K562 (cell line): ENCODE measurements around the gene VSIG10L. TPM values are rescaled to one million over a fixed set of nuclear protein-coding genes. Genes with fewer than 3 reads are reported as not detected.

Experiments
- BHLHE40 ChIP-seq: IDR thresholded peaks from 2 replicates; pipeline ENCODE4 v1.6.1; 2011; ENCODE audit warnings: low read length, improper control_type of control experiment
- CTBP1 ChIP-seq: fragments of 450-650 bp; IDR thresholded peaks from 2 replicates; pipeline ENCODE4 v1.6.1; 2016; ENCODE audit warnings: borderline replicate concordance
- EHMT2 ChIP-seq: fragments of 450-650 bp; IDR thresholded peaks from 2 replicates; pipeline ENCODE4 v1.6.1; 2018; ENCODE audit warnings: antibody characterized with exemption
- MTF1 ChIP-seq: fragments of 250-450 bp; sonication (Bioruptor Pico); IDR thresholded peaks from 2 replicates; pipeline ENCODE4 v1.9.0; 2021; ENCODE audit warnings: moderate library complexity, mild to moderate bottlenecking, inconsistent platforms, borderline replicate concordance
- PTTG1 ChIP-seq: fragments of 450-650 bp; IDR thresholded peaks from 2 replicates; pipeline ENCODE4 v1.6.1; 2016; ENCODE audit warnings: low read depth, mild to moderate bottlenecking, missing genetic modification characterization, missing compliant biosample characterization
- TRIM24 ChIP-seq, 2 experiments: fragments of 450-650 bp; IDR thresholded peaks; 2 replicates each; pipeline ENCODE4 v1.6.1; 2016
- YY1 ChIP-seq, 3 experiments: IDR thresholded peaks; 2 replicates each; pipeline ENCODE4 v1.6.1; 2011; ENCODE audit warnings: low read length in 2 of 3, mild to moderate bottlenecking in 2 of 3, moderate library complexity in 2 of 3, borderline replicate concordance in 1 of 3, control low read depth in 1 of 3, low read depth in 1 of 3; ENCODE audit not compliant: insufficient read depth in 3 of 3, insufficient replicate concordance in 2 of 3, control insufficient read depth in 1 of 3, insufficient read length in 1 of 3; ENCODE audit errors: extremely low read depth in 1 of 3
- ZNF384 ChIP-seq: IDR thresholded peaks from 2 replicates; pipeline ENCODE4 v1.6.1; 2012; ENCODE audit warnings: low read depth, low read length, improper control_type of control experiment
- polyA plus RNA-seq, 8 experiments: library from polyadenylated mRNA; depleted of rRNA in 4 of 8; stranded (reverse) in 5 of 8; unstranded in 3 of 8; fragments of >200 nt; fragmentation: Nextera tagmentation in 2 of 8; fragmentation: Illumina TruSeq in 1 of 8; extraction: Ambion mirVana in 2 of 8; extraction: Trizol in 1 of 8; gene quantifications; 2 replicates each; pipeline versions ENCODE4 v1.2.1 to v1.2.3, GENCODE V29; 2011 to 2014; ENCODE audit warnings: inconsistent platforms in 1 of 8, missing spikeins in 1 of 8
- total RNA-seq, 7 experiments: library from RNA; depleted of rRNA in 6 of 7; stranded (reverse); fragments of >200 nt in 6 of 7; fragmentation: Illumina TruSeq in 2 of 7; extraction: Trizol in 2 of 7; gene quantifications; 2 replicates each; pipeline versions ENCODE4 v1.2.1 to v1.2.3, GENCODE V29; 2011 to 2021; ENCODE audit warnings: low replicate concordance in 1 of 7
- TF ChIP-seq, protein P1 (sequence below), 2 experiments: fragments of 450-650 bp; IDR thresholded peaks; 2 replicates each; pipeline ENCODE4 v1.6.1; 2016; ENCODE audit warnings: mild to moderate bottlenecking in 2 of 2, borderline replicate concordance in 1 of 2, low read depth in 1 of 2, moderate library complexity in 1 of 2
- TF ChIP-seq, protein P2 (sequence below): sonication (generic); formaldehyde crosslinking; IDR thresholded peaks from 2 replicates; pipeline ENCODE4 v1.9.0; 2022; ENCODE audit warnings: mild to moderate bottlenecking, missing genetic modification reagents
- TF ChIP-seq, protein P3 (sequence below): fragments of 450-650 bp; formaldehyde crosslinking; conservative IDR thresholded peaks from 2 replicates; pipeline ENCODE4 v1.4.0; 2022; ENCODE audit warnings: mild to moderate bottlenecking, missing genetic modification characterization
- TF ChIP-seq, protein P4 (sequence below), 2 experiments: IDR thresholded peaks; 2 replicates each; pipeline ENCODE4 v1.6.1; 2011; ENCODE audit warnings: borderline replicate concordance in 1 of 2, control low read depth in 1 of 2, low read depth in 1 of 2, low read length in 1 of 2, mild to moderate bottlenecking in 1 of 2, mixed read lengths in 1 of 2, moderate library complexity in 1 of 2; ENCODE audit not compliant: insufficient read depth in 1 of 2, insufficient read length in 1 of 2, poor library complexity in 1 of 2, severe bottlenecking in 1 of 2; ENCODE audit errors: extremely low read depth in 1 of 2
- TF ChIP-seq, protein P5 (sequence below): sonication (generic); formaldehyde crosslinking; IDR thresholded peaks from 2 replicates; pipeline ENCODE4 v1.5.0; 2020; ENCODE audit warnings: missing genetic modification reagents

VSIG10L gene
- total and polyA plus RNA-seq, 9 of the 15 experiments (the other 6 are each of a cell fraction or from before 2014, with no cell fraction given): 1.1 to 7.6 (median 2.2) TPM

DNA sequence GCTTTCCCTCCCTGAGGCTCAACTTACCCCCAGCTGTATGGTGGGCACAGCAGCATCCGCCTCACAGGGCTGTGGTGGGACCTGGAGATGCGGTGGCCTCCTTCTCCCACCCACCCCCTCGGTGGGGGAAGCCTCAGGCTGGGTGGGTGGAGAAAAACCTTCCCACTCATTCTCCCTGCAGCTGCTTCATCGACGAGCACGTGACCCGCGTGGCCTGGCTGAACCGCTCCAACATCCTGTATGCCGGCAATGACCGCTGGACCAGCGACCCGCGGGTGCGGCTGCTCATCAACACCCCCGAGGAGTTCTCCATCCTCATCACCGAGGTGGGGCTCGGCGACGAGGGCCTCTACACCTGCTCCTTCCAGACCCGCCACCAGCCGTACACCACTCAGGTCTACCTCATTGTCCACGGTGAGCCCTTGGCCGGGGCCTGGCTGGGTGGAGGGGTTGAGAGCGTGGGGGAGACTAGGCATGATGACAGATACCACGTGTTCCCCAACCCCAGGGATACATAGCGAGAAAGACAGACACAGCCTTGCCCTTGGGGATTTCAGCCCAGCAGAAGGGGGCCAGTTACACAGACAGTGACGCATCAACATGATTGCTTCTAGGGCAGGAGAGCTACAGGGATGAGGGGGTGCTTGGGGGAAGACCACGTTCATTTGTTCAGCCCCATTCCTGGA, 18.3 kb downstream of the VSIG10L start (continued):
- TF ChIP-seq, protein P1, sequence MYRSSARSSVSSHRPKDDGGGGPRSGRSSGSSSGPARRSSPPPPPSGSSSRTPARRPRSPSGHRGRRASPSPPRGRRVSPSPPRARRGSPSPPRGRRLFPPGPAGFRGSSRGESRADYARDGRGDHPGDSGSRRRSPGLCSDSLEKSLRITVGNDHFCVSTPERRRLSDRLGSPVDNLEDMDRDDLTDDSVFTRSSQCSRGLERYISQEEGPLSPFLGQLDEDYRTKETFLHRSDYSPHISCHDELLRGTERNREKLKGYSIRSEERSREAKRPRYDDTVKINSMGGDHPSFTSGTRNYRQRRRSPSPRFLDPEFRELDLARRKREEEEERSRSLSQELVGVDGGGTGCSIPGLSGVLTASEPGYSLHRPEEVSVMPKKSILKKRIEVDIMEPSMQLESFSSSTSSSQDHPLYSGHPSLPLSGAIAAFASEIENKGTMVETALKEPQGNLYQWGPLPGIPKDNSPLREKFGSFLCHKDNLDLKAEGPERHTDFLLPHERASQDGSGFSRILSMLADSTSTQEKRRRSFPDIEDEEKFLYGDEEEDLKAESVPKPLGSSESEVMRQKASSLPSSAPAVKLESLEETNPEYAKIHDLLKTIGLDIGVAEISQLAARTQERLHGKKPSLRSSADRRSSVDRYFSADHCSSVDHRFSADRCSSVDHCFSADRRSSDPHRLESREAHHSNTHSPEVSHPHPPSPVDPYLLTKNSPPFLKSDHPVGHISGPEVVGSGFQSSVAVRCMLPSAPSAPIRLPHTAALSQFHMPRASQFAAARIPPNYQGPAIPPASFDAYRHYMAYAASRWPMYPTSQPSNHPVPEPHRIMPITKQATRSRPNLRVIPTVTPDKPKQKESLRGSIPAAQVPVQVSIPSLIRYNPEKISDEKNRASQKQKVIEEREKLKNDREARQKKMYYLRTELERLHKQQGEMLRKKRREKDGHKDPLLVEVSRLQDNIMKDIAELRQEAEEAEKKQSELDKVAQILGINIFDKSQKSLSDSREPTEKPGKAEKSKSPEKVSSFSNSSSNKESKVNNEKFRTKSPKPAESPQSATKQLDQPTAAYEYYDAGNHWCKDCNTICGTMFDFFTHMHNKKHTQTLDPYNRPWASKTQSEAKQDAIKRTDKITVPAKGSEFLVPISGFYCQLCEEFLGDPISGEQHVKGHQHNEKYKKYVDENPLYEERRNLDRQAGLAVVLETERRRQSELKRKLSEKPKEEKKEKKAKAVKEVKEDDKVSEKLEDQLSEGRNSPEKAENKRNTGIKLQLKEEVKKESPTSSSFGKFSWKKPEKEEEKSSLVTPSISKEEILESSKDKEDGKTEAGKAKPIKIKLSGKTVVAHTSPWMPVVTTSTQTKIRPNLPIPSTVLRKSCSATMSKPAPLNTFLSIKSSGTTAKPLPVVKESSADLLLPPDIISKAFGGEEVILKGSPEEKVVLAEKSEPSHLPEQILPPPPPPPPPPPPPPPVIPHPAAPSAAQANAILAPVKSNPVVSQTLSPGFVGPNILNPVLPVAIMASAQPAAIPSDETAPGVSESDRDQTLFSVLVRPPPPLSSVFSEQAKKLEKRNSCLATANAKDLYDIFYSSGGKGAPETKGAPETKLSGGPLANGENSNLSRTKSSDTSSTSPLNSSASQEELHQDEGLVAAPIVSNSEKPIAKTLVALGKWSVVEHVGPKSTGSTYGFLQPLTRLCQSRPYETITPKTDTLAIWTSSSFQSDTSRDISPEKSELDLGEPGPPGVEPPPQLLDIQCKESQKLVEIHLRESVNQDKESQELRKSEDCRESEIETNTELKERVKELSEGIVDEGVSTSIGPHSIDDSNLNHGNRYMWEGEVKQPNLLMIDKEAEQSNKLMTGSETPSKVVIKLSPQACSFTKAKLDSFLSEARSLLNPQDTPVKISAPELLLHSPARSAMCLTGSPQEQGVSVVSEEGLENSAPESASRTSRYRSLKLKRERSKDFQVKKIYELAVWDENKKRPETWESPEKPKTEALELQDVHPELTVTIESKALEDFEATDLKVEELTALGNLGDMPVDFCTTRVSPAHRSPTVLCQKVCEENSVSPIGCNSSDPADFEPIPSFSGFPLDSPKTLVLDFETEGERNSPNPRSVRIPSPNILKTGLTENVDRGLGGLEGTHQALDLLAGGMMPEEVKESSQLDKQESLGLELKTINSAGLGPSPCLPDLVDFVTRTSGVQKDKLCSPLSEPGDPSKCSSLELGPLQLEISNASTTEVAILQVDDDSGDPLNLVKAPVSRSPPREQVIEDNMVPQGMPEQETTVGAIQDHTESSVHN (IDR thresholded peaks at IDR 0.05; ENCODE audit: borderline replicate concordance in 1 of 2, low read depth in 1 of 2): no peak
- TF ChIP-seq, protein P2, sequence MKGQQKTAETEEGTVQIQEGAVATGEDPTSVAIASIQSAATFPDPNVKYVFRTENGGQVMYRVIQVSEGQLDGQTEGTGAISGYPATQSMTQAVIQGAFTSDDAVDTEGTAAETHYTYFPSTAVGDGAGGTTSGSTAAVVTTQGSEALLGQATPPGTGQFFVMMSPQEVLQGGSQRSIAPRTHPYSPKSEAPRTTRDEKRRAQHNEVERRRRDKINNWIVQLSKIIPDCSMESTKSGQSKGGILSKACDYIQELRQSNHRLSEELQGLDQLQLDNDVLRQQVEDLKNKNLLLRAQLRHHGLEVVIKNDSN: peak; percentile 66
- TF ChIP-seq ZNF384 (no peak), MTF1 (CRISPR knock-in tag) (no peak), BHLHE40 (0 out of 2 replicates have a peak, but pooled peaks have one; percentile 18), EHMT2 (no peak), TRIM24 (IDR thresholded peaks at IDR 0.05) (no peak), CTBP1 (no peak), PTTG1 (tag) (no peak), YY1 (IDR thresholded peaks at IDR 0.05; ENCODE audit: borderline replicate concordance in 1 of 3, control insufficient read depth in 1 of 3, extremely low read depth in 1 of 3, insufficient read depth in 3 of 3, insufficient read length in 1 of 3, insufficient replicate concordance in 2 of 3, low read depth in 1 of 3, low read length in 2 of 3) (no peak)
- TF ChIP-seq, protein P3, sequence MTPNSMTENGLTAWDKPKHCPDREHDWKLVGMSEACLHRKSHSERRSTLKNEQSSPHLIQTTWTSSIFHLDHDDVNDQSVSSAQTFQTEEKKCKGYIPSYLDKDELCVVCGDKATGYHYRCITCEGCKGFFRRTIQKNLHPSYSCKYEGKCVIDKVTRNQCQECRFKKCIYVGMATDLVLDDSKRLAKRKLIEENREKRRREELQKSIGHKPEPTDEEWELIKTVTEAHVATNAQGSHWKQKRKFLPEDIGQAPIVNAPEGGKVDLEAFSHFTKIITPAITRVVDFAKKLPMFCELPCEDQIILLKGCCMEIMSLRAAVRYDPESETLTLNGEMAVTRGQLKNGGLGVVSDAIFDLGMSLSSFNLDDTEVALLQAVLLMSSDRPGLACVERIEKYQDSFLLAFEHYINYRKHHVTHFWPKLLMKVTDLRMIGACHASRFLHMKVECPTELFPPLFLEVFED (CRISPR knock-in tag): no peak
- TF ChIP-seq, protein P4, sequence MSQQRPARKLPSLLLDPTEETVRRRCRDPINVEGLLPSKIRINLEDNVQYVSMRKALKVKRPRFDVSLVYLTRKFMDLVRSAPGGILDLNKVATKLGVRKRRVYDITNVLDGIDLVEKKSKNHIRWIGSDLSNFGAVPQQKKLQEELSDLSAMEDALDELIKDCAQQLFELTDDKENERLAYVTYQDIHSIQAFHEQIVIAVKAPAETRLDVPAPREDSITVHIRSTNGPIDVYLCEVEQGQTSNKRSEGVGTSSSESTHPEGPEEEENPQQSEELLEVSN (IDR thresholded peaks at IDR 0.05; ENCODE audit: borderline replicate concordance in 1 of 2, extremely low read depth in 1 of 2, insufficient read depth in 1 of 2, insufficient read length in 1 of 2, low read depth in 1 of 2, low read length in 1 of 2, poor library complexity in 1 of 2, severe bottlenecking in 1 of 2): peak in 1 of 2 experiments; percentile 11
- TF ChIP-seq, protein P5, sequence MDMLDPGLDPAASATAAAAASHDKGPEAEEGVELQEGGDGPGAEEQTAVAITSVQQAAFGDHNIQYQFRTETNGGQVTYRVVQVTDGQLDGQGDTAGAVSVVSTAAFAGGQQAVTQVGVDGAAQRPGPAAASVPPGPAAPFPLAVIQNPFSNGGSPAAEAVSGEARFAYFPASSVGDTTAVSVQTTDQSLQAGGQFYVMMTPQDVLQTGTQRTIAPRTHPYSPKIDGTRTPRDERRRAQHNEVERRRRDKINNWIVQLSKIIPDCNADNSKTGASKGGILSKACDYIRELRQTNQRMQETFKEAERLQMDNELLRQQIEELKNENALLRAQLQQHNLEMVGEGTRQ (CRISPR knock-in tag): peak; percentile 46; the same call in 1 of the 2 replicates
